HG03439 (cell line): ENCODE measurements around the gene AWAT1.
"Not testable (repeated sequence)": the region's sequence is repeated elsewhere in the genome, so short reads cannot be mapped to it uniquely, and the experiment has no call there.

Experiments used
- ATAC-seq: cut with Tn5 transposase; IDR thresholded peaks from one replicate; pipeline ENCODE4 v1.9.1; 2021; ENCODE audit warnings: mild to moderate bottlenecking, moderate library complexity; ENCODE audit not compliant: unreplicated experiment

AWAT1 gene

GRCh38 chrX:70260104-70260503, 25.6 kb downstream of the AWAT1 start, which contains the start of gene P2RY4:
Gene P2RY4, minus strand, starts transcription at chrX:70260204. Its CDS starts 580 bp downstream, at chrX:70259624.
- ATAC-seq, result no peak

- ATAC-seq, result peak; percentile 58
These were observed 28.6 kb downstream of the AWAT1 start for GRCh38 chrX:70262952-70263567.

GRCh38 chrX:70264784-70265183, 30.3 kb downstream of the AWAT1 start:
- no peak for ATAC-seq

GRCh38 chrX:70268034-70268433, 33.6 kb downstream of the AWAT1 start, which contains the start of gene ARR3:
Gene ARR3, plus strand, starts transcription at chrX:70268334. Its CDS starts 1,052 bp downstream, at chrX:70269386.
- no peak for ATAC-seq

GRCh38 chrX:70274029-70274428, 39.6 kb downstream of the AWAT1 start:
- not testable (repeated sequence) for ATAC-seq

- no peak for ATAC-seq
These were observed 44.6 kb downstream of the AWAT1 start for GRCh38 chrX:70279081-70279480.

- ATAC-seq, result no peak
These were observed 46.1 kb downstream of the AWAT1 start for GRCh38 chrX:70280573-70280972.

- no peak for ATAC-seq
These were observed 47.5 kb downstream of the AWAT1 start, which contains the start of gene RAB41 for GRCh38 chrX:70281951-70282350. Gene RAB41, plus strand, starts transcription at chrX:70282172. Its CDS starts 46 bp downstream, at chrX:70282218.

- no peak for ATAC-seq
These were observed 54.8 kb downstream of the AWAT1 start for GRCh38 chrX:70289168-70289792.
